Mesenchymal stem cell (in vitro differentiated cells and primary cell): ENCODE measurements around the gene TAC1.

ENCODE experiments used
- DNase-seq: peaks from one replicate; pipeline ENCODE4 v3.0.0-alpha.2; 2013
- H2AFZ ChIP-seq: one replicate; pipeline ENCODE4 v1.6.1; 2013; ENCODE audit warnings: low read depth, mild to moderate bottlenecking, control low read depth, inconsistent platforms, low read length, moderate library complexity
- H2AK5ac ChIP-seq: 2 replicates; pipeline ENCODE4 v1.6.1; 2013; ENCODE audit warnings: low read length, moderate library complexity, mild to moderate bottlenecking, inconsistent platforms; ENCODE audit not compliant: severe bottlenecking
- H2BK120ac ChIP-seq: one replicate; pipeline ENCODE4 v1.6.1; 2013; ENCODE audit warnings: low read depth, mild to moderate bottlenecking, inconsistent platforms, low read length, moderate library complexity
- H2BK12ac ChIP-seq, 2 experiments: one replicate each; pipeline ENCODE4 v1.6.1; 2013; ENCODE audit warnings: inconsistent platforms in 2 of 2, low read length in 2 of 2, mild to moderate bottlenecking in 2 of 2, moderate library complexity in 2 of 2, control low read depth in 1 of 2
- H2BK15ac ChIP-seq: one replicate; pipeline ENCODE4 v1.6.1; 2013; ENCODE audit warnings: mild to moderate bottlenecking, low read depth, inconsistent platforms; ENCODE audit not compliant: poor library complexity, severe bottlenecking
- H2BK5ac ChIP-seq: 2 replicates; pipeline ENCODE4 v1.6.1; 2013; ENCODE audit warnings: low read depth, mild to moderate bottlenecking, low read length, control low read depth, inconsistent platforms; ENCODE audit not compliant: poor library complexity, severe bottlenecking
- H3K14ac ChIP-seq, 2 experiments: one replicate each; pipeline ENCODE4 v1.6.1; 2013; ENCODE audit warnings: inconsistent platforms in 2 of 2, low read length in 2 of 2, control low read depth in 1 of 2, mild to moderate bottlenecking in 1 of 2, moderate library complexity in 1 of 2
- H3K18ac ChIP-seq, 2 experiments: one replicate each; pipeline ENCODE4 v1.6.1; 2013; ENCODE audit warnings: inconsistent platforms in 2 of 2, low read length in 2 of 2, control low read depth in 1 of 2, low read depth in 1 of 2, mild to moderate bottlenecking in 1 of 2
- H3K23ac ChIP-seq, 2 experiments: one replicate each; pipeline ENCODE4 v1.6.1; 2013; ENCODE audit warnings: inconsistent platforms in 2 of 2, low read length in 2 of 2, mild to moderate bottlenecking in 2 of 2, moderate library complexity in 2 of 2, control low read depth in 1 of 2
- H3K27ac ChIP-seq: 2 replicates; pipeline ENCODE4 v1.5.1; 2013; ENCODE audit warnings: mild to moderate bottlenecking, moderate library complexity, low read length, control low read depth, inconsistent platforms; ENCODE audit not compliant: poor library complexity, severe bottlenecking
- H3K27me3 ChIP-seq, 2 experiments: 2 replicates each; pipeline versions ENCODE4 v1.6.1 to v1.7.0; 2013; ENCODE audit warnings: low read length in 2 of 2, mild to moderate bottlenecking in 2 of 2, moderate library complexity in 2 of 2, control low read depth in 1 of 2, inconsistent platforms in 1 of 2; ENCODE audit not compliant: control insufficient read depth in 1 of 2, insufficient read depth in 1 of 2
- H3K36me3 ChIP-seq, 2 experiments: 2 replicates each; pipeline versions ENCODE4 v1.6.1 to v1.7.0; 2013; ENCODE audit warnings: low read length in 2 of 2, control low read depth in 1 of 2, inconsistent platforms in 1 of 2, low read depth in 1 of 2, mild to moderate bottlenecking in 1 of 2; ENCODE audit not compliant: insufficient read depth in 2 of 2, control insufficient read depth in 1 of 2
- H3K4ac ChIP-seq, 2 experiments: one replicate each; pipeline ENCODE4 v1.6.1; 2013; ENCODE audit warnings: inconsistent platforms in 2 of 2, low read length in 2 of 2, mild to moderate bottlenecking in 2 of 2, moderate library complexity in 2 of 2, control low read depth in 1 of 2, low read depth in 1 of 2
- H3K4me1 ChIP-seq: 2 replicates; pipeline ENCODE4 v1.6.1; 2013; ENCODE audit warnings: low read depth, low read length, control low read depth; ENCODE audit not compliant: control insufficient read depth, insufficient read depth
- H3K4me2 ChIP-seq: 2 replicates; pipeline ENCODE4 v1.6.1; 2013; ENCODE audit warnings: low read length, mild to moderate bottlenecking, inconsistent platforms; ENCODE audit not compliant: poor library complexity, severe bottlenecking
- H3K4me3 ChIP-seq, 2 experiments: 2 replicates each; pipeline versions ENCODE4 v1.5.1 to v1.7.0; 2013; ENCODE audit warnings: low read length in 2 of 2, mild to moderate bottlenecking in 2 of 2, control low read depth in 1 of 2, low read depth in 1 of 2; ENCODE audit not compliant: insufficient read depth in 1 of 2
- H3K79me1 ChIP-seq: replicated peaks from 2 replicates; pipeline ENCODE4 v1.6.1; 2013; ENCODE audit warnings: mild to moderate bottlenecking, control low read depth, low read length, inconsistent platforms; ENCODE audit not compliant: poor library complexity, severe bottlenecking
- H3K9ac ChIP-seq: 2 replicates; pipeline ENCODE4 v1.7.0; 2013; ENCODE audit warnings: mild to moderate bottlenecking, low read length, moderate library complexity
- H3K9me3 ChIP-seq: 2 replicates; pipeline ENCODE4 v1.7.0; 2013; ENCODE audit warnings: mild to moderate bottlenecking, low read length; ENCODE audit not compliant: control insufficient read depth
- H4K8ac ChIP-seq: one replicate; pipeline ENCODE4 v1.6.1; 2013; ENCODE audit warnings: inconsistent platforms, mild to moderate bottlenecking, low read length, moderate library complexity
- H4K91ac ChIP-seq: one replicate; pipeline ENCODE4 v1.6.1; 2013; ENCODE audit warnings: mild to moderate bottlenecking, low read length, inconsistent platforms
- WGBS: methylation state at CpG from one replicate; pipeline ENCODE4 v1.1.7; 2013; ENCODE audit warnings: mixed read lengths; 5-methylcytosine and 5-hydroxymethylcytosine counted together

TAC1 gene

DNA sequence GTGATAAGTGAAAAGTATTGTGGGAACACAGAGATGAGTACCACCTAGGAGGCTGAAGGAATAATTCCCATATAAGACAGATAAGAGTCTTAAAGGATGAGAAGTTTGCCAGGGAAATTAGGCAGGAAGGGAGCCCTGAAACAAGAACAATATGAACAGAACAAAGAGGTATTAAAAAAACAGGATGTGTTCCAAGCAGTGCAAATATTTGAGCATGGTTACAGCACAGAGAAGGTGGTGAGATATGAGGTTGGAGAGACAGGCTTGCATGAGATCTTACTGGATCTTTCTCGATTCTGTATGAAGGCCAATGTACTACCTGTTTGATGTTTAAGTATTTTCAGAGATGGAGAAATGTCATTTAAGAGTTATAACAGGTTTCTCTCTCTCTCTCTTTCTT is 20.3 kb downstream of the TAC1 start:
- Histone ChIP-seq H3K9ac (no peak overlapping the region), H2AK5ac (no peak overlapping the region), H2BK15ac (no peak overlapping the region), H4K91ac (no peak overlapping the region), H3K23ac (no peak overlapping the region), H3K14ac (no peak overlapping the region), H2BK5ac (no peak overlapping the region), H3K79me1 (no peaks in the 10 kb centered on the region), H3K9me3 (peaks cover 6% of the 10 kb centered on the region), H3K18ac (no peak overlapping the region), H2BK120ac (no peak overlapping the region), H3K4me1 (no peaks in the 10 kb centered on the region), H3K4me2 (no peak overlapping the region), H3K4me3 (no peak overlapping the region), H2BK12ac (no peak overlapping the region), H2AFZ (no peak overlapping the region), H3K36me3 (no peaks in the 10 kb centered on the region), H3K27ac (no peak overlapping the region), H3K4ac (no peak overlapping the region), H4K8ac (no peak overlapping the region), H3K27me3 (no peaks in the 10 kb centered on the region)
- WGBS: no CpG with 5 or more reads among the region's 1 CpG
- DNase-seq: no peak

DNA sequence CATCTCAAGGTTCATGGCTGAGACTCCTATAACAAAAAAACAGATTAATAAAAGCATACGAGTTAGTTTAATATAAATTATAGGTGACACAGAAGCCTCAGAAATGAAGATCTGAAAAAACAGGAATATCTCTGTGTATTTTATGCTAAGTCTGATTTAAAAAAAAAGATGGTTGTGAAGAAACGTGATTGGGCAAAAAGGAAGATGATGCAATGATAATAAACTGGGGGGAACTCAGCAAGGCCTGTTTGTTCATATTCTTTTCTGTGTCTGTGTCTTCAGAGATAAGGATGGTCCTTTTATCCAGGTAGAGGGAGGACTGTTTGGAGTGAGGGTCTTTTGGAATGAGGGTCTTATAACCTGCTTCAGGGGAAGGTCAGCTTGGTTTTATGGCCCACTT is 25.9 kb downstream of the TAC1 start:
- H3K4me3 ChIP-seq: no peak overlapping the region
- H2AFZ ChIP-seq: no peak overlapping the region
- H3K4ac ChIP-seq: no peak overlapping the region
- no peak overlapping the region for H2BK5ac ChIP-seq
- H3K18ac ChIP-seq: no peak overlapping the region
- H2BK12ac ChIP-seq: no peak overlapping the region
- no peaks in the 10 kb centered on the region for H3K36me3 ChIP-seq
- DNase-seq: no peak
- 75% methylated on average over 2 of the region's 2 CpGs for WGBS
- H2BK120ac ChIP-seq: no peak overlapping the region
- no peaks in the 10 kb centered on the region for H3K27me3 ChIP-seq
- no peak overlapping the region for H4K8ac ChIP-seq
- H3K79me1 ChIP-seq: no peaks in the 10 kb centered on the region
- no peak overlapping the region for H3K4me2 ChIP-seq
- no peak overlapping the region for H2BK15ac ChIP-seq
- H3K9ac ChIP-seq: no peak overlapping the region
- no peaks in the 10 kb centered on the region for H3K9me3 ChIP-seq
- no peak overlapping the region for H3K23ac ChIP-seq
- no peak overlapping the region for H4K91ac ChIP-seq
- H2AK5ac ChIP-seq: no peak overlapping the region
- H3K27ac ChIP-seq: no peak overlapping the region
- no peaks in the 10 kb centered on the region for H3K4me1 ChIP-seq
- no peak overlapping the region for H3K14ac ChIP-seq

- no peak overlapping the region for H3K4me3 ChIP-seq
- DNase-seq: no peak
- no CpG with 5 or more reads among the region's 5 CpGs for WGBS
- no peak overlapping the region for H2AK5ac ChIP-seq
- H2BK12ac ChIP-seq: no peak overlapping the region
- no peaks in the 10 kb centered on the region for H3K4me1 ChIP-seq
- H3K9ac ChIP-seq: no peak overlapping the region
- H2AFZ ChIP-seq: no peak overlapping the region
- no peak overlapping the region for H3K27ac ChIP-seq
- H3K36me3 ChIP-seq: no peaks in the 10 kb centered on the region
- no peak overlapping the region for H3K23ac ChIP-seq
- no peak overlapping the region for H4K91ac ChIP-seq
- no peak overlapping the region for H4K8ac ChIP-seq
- no peak overlapping the region for H3K4ac ChIP-seq
- H3K27me3 ChIP-seq: no peaks in the 10 kb centered on the region
- H2BK120ac ChIP-seq: no peak overlapping the region
- no peak overlapping the region for H3K14ac ChIP-seq
- H2BK15ac ChIP-seq: no peak overlapping the region
- no peak overlapping the region for H2BK5ac ChIP-seq
- no peaks in the 10 kb centered on the region for H3K9me3 ChIP-seq
- H3K4me2 ChIP-seq: no peak overlapping the region
- no peak overlapping the region for H3K18ac ChIP-seq
- H3K79me1 ChIP-seq: no peaks in the 10 kb centered on the region
Measured at GRCh38 chr7:97770850-97771249, 39.0 kb downstream of the TAC1 start.

DNA sequence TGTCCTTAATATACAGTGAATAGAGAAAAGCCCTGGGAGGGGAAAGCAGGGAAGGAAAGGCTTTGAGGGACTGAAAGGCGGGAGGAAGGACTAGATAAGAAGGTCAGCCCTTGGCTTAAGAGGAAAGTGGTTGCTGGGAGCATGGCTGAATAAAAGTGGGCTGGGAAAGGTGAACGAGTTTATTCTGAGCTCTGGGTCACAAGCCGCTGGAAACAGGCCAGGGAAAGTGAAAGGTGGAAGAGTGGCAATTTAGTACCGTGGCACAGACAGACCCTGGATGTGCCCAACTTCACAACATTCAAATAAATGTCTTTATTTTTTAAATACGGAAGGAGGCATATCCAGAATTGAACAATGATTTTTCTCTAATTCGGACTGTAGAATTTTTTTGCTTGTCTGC is 39.7 kb downstream of the TAC1 start:
- no peaks in the 10 kb centered on the region for H3K4me1 ChIP-seq
- no peaks in the 10 kb centered on the region for H3K36me3 ChIP-seq
- no peak overlapping the region for H2BK12ac ChIP-seq
- no peaks in the 10 kb centered on the region for H3K27me3 ChIP-seq
- no peak overlapping the region for H3K27ac ChIP-seq
- no peak overlapping the region for H3K14ac ChIP-seq
- H3K9ac ChIP-seq: no peak overlapping the region
- H3K79me1 ChIP-seq: no peaks in the 10 kb centered on the region
- no peak overlapping the region for H3K23ac ChIP-seq
- no peak overlapping the region for H2BK5ac ChIP-seq
- no peak overlapping the region for H2AFZ ChIP-seq
- H2BK15ac ChIP-seq: no peak overlapping the region
- no peak overlapping the region for H3K4me3 ChIP-seq
- no peak overlapping the region for H3K4ac ChIP-seq
- WGBS: no CpG with 5 or more reads among the region's 6 CpGs
- DNase-seq: no peak
- H2AK5ac ChIP-seq: no peak overlapping the region
- H3K18ac ChIP-seq: no peak overlapping the region
- H2BK120ac ChIP-seq: no peak overlapping the region
- H4K91ac ChIP-seq: no peak overlapping the region
- H4K8ac ChIP-seq: no peak overlapping the region
- H3K9me3 ChIP-seq: no peaks in the 10 kb centered on the region
- H3K4me2 ChIP-seq: no peak overlapping the region
